ENCODE measurements around the gene ABCA3. TPM values are rescaled to one million over a fixed set of nuclear protein-coding genes. Genes with fewer than 3 reads are reported as not detected.

The ABCA3 gene
- total and polyA plus RNA-seq, 9 donors = 2.0 to 11.3 (median 6.9) TPM

GRCh38 chr16:2287916-2288547 lies 52.5 kb downstream of the ABCA3 start:
- intact Hi-C loops (cut with DNase I) = no loop called here
- Histone ChIP-seq H3K36me3 (no peaks in the 10 kb centered on the region), H3K27me3 (no peaks in the 10 kb centered on the region), H3K9me3 (no peaks in the 10 kb centered on the region), H3K27ac (no peak overlapping the region), H3K4me3 (no peak overlapping the region), H3K4me1 (ENCODE audit: insufficient read depth) (no peaks in the 10 kb centered on the region)
- WGBS, 3 donors = 67 to 87% (median 68%) methylated on average over 27 to 35 of the region's 35 CpGs
- TF ChIP-seq CTCF (IDR thresholded peaks at IDR 0.05) (no peak), EP300 (IDR thresholded peaks at IDR 0.05) (no peak), POLR2A (IDR thresholded peaks at IDR 0.05) (no peak)
- DNase-seq = no peak

- Histone ChIP-seq H3K36me3 (no peaks in the 10 kb centered on the region), H3K27me3 (no peaks in the 10 kb centered on the region), H3K27ac (no peak overlapping the region), H3K4me1 (ENCODE audit: insufficient read depth) (no peaks in the 10 kb centered on the region), H3K9me3 (no peaks in the 10 kb centered on the region), H3K4me3 (no peak overlapping the region)
- WGBS, 3 donors = 85 to 95% (median 88%) methylated on average over 13 to 17 of the region's 17 CpGs
- DNase-seq = no peak
- intact Hi-C loops (cut with DNase I) = no loop called here
- TF ChIP-seq POLR2A (IDR thresholded peaks at IDR 0.05) (no peak), EP300 (IDR thresholded peaks at IDR 0.05) (no peak), CTCF (IDR thresholded peaks at IDR 0.05) (no peak)
Observed at GRCh38 chr16:2286550-2286949, 54.0 kb downstream of the ABCA3 start.

- no peak for DNase-seq
- Histone ChIP-seq H3K4me3 (no peak overlapping the region), H3K4me1 (ENCODE audit: insufficient read depth) (no peaks in the 10 kb centered on the region), H3K27ac (no peak overlapping the region), H3K36me3 (no peaks in the 10 kb centered on the region), H3K27me3 (no peaks in the 10 kb centered on the region), H3K9me3 (no peaks in the 10 kb centered on the region)
- 66 to 72% (median 70%) methylated on average over 13 of the region's 13 CpGs for WGBS, 3 donors
- intact Hi-C loops (cut with DNase I) = no loop called here
- TF ChIP-seq POLR2A (IDR thresholded peaks at IDR 0.05) (no peak), CTCF (IDR thresholded peaks at IDR 0.05) (no peak), EP300 (IDR thresholded peaks at IDR 0.05) (no peak)
Observed at GRCh38 chr16:2285731-2286191, 54.8 kb downstream of the ABCA3 start.

- Histone ChIP-seq H3K4me1 (ENCODE audit: insufficient read depth) (no peaks in the 10 kb centered on the region), H3K27ac (no peak overlapping the region), H3K4me3 (no peak overlapping the region), H3K9me3 (no peaks in the 10 kb centered on the region), H3K27me3 (no peaks in the 10 kb centered on the region), H3K36me3 (no peaks in the 10 kb centered on the region)
- no peak for TF ChIP-seq EP300 (IDR thresholded peaks at IDR 0.05)
- intact Hi-C loops (cut with DNase I) = no loop called here
- WGBS, 3 donors = 81 to 87% (median 81%) methylated on average over 34 to 35 of the region's 35 CpGs
- no peak for DNase-seq
Observed at GRCh38 chr16:2284797-2285576, 55.5 kb downstream of the ABCA3 start.
